Pulmonary artery endothelial cell (primary cell): ENCODE measurements around the gene ZNF438. TPM values are rescaled to one million over a fixed set of nuclear protein-coding genes. Genes with fewer than 3 reads are reported as not detected.
"Not testable (repeated sequence)": the region's sequence is repeated elsewhere in the genome, so short reads cannot be mapped to it uniquely, and the experiment has no call there.

Experiments used
- DNase-seq: peaks from one replicate; pipeline ENCODE4 v3.0.0-alpha.2; 2011; ENCODE audit warnings: low read depth, low spot score
- total RNA-seq: library from RNA; depleted of rRNA; stranded (reverse); fragments of >200 nt; gene quantifications from 2 replicates; pipeline ENCODE4 v1.2.3, GENCODE V29; 2014

The ZNF438 gene
- total RNA-seq, 1 donor from 2014 or later, result 4.8 TPM

DNA sequence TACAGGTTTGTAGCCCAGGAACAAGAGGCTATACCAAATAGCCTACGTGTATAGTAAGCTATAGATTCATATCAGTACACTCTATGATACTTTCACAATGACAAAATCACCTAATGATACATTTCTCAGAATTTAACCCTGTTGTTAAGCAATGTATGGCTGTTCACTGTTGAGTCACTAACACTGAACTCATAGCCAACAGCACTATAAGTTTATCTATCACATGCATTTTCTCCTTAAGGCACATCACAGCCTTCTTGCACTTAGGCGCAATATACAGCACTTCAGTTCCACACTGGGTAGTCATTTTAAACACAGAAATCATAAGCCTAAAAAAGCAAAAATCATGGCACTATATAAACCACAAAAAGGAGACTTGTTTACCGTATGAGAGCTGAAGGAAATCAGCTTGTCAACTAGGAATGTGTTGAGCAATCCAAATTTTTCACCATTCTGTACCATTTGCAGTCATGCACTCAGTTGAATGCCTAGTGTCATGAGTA lies 45.6 kb downstream of the ZNF438 start:
- DNase-seq, result no peak

DNA sequence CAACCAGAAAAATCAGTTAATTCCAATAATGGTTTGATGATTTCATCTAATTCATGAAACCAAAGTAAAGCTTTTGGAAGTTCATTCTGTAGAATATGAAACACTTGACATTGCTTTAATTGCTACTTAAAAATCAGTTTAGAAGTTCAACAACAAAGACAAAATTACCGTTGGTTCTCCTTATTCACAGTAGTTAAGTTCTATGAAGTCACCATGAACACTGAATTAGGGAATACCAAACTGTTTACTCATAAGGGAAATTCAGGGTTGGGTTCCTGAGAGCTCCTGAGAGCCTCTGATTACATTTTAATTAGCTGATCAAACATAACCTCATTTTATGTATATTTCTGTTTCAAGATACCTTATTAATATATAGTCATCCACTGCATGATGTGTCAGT lies 46.2 kb downstream of the ZNF438 start:
- no peak for DNase-seq

DNA sequence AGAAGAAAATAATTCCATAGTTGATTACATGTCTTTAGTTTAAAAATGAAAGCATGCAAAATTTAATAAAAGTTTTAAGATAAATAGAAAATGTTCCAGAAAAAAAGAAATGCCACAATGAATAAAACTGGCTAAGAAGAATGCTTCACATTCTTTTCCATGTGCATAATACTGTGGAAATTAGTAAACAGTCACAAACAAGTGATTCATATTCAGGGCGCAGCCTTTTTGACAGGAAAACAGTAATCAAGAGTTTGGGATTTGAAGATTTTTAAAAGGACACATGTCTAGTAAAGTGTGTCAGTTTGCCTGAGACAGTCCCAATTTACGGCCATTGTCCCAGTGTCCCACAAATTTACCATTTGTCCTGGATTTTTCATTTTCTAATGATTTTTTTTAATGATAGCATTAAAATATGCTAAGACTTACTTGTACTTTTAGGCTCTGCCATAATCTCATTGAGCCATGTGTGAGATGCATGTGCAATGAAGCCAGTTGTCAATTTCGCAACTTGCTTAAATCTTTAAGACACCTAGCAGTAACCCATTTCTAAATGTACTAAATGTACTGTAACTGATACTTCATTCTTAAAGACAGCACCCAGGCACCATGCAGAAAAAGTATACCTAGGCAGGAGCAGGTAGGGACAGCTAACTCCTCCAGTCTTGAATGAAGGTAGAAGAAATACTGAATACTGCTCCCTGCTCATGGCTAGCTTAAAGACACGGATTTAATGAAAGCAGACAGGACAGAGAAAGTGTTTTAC lies 46.9 kb downstream of the ZNF438 start:
- no peak for DNase-seq

DNA sequence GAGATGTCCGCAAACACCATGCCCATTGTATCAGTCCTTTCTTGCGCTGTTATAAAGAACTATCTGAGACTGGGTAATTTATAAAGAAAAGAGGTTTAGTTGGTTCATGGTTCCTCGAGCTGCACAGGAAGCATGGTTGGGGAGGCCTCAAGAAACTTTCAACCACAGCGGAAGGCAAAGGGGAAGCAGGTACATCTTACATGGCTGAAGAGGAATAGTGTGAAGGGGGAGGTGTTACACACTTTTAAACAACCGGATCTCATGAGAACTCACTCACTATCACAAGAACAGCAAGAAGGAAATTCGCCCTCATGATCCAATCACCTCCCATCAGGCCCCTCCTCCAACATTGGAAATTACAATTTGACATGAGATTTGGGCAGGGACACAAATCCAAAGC lies 48.5 kb downstream of the ZNF438 start:
- DNase-seq, result not testable (repeated sequence)

DNA sequence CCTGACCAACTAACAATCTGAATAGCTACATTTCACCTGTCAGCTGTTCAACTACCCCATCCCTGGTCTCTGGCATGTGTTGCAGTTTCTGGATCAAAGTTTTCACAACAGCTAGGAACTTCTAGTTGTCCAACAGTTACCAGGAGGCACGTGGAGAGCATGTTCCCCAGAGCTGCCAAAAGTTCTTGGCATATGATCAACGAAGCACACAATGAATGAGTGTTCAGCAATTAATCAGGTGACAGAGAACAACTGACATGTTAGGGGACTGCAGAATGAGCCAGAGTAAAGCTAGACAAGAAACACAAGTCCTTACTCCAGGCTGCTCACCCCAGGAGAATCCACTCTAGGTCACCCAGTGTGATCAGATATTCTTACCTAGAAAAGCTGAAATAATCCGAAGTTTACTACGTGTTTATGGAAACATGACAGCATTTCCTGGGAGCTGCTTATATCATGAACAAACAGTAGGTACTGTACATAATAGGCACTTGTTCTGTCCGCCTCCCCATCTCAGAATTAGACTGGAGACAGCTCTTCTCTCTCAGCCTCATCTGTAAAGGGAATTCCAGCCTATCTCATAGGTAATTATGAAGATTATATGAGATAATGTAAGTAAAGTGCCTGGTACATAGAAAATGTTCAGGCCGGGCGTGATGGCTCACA lies 50.6 kb downstream of the ZNF438 start:
- peak; percentile 82 for DNase-seq

DNA sequence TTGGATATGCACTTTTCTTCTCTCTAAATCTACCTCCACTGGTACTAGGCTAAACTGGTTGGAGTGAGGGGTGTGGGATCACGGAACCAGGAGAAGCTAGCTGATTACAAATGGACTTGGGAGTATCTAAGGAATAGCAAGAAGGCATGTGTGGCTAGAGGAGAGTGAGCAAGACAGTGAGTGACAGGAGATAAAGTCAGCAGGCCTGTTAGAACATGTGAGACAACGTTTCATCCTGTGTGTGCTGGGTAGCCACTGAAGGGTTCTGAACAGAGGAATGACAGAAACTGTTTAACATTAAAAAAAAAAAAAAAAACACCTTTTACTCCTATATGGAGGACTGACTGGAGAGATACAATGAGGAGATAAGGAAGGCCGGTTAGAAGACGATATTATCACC lies 51.7 kb downstream of the ZNF438 start:
- DNase-seq, result no peak

DNA sequence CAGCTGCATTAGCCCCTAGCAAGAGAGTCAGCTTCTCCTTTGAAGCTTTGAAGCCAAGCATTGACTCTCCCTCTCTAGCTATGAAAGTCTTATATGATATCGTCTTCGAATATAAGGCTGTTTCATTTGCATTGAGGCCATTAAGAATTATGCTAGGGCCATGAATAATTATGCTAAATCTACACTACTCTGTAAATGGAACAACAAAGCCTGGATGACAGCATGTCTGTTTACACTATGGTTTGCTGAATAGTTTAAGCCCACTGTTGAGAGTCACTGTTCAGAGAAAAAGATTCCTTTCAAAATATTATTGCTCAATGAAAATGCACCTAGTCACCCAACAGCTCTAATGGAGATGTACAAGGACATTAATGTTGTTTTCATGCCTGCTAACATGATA lies 52.8 kb downstream of the ZNF438 start:
- DNase-seq, result no peak

DNA sequence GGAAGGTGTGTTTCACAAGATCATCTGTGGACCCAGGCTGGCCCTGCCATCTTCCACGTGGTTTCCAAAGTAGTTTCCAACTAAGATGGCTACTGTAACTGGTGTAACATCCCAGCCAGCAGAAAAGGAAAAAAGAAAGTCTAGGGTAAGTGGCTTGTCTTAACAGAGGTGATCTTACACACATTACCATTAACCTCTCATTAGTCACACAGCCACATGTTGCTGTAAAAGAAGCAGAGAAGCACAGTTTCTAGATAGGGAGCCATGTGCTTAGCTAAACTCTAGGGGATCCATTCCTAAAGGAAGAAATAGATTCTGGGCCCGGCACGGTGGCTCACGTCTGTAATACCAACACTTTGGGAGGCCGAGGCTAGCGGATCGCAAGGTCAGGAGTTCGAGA lies 54.3 kb downstream of the ZNF438 start:
- no peak for DNase-seq

DNA sequence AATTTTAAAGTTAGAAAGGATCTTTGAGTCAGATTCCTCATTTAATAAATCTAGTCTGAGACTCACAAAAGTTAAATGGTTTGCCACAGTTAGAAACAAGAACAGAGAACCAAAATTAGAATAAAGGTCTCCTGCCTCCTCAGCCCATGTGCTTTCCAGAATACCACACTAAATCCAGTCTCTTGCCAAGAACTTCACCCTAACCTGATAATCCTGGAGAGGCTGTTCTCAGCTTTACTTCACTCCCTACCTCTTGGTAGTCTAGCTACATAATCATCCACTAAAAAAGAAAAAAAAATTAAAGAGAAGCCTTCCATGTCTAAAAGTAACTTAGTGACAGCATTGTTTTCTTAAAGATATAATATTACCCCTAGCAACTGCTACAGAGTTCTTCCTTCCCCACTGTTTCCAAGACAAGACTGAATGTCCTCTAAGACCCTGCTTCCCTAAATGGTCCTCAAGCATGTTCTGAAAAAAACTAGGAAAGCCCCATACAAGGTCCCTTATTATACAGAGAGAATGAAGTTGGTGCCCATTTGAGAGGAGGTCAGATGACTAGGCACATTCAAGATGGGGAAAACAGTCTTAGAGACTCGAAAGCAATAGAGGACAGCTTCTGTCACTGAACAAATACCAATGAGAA lies 56.8 kb downstream of the ZNF438 start:
- DNase-seq, result no peak

DNA sequence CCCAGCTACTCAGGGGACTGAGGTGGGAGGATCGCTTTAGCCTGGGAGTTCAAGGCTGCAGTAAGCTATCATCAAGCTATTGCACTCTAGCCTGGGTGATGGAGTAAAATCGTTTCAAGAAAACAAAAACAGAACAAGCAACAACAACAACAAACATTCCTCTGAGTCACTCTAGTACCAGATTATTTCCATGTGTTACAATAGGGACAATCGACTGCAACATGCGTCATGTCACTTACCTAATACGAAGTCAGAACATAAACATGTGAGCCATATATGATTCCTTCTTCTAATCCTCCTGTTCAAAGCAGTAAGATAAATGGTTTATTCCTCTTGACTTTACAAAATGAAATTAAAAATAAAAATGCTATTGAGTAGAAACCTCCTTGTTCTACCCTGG lies 57.3 kb downstream of the ZNF438 start:
- no peak for DNase-seq

DNA sequence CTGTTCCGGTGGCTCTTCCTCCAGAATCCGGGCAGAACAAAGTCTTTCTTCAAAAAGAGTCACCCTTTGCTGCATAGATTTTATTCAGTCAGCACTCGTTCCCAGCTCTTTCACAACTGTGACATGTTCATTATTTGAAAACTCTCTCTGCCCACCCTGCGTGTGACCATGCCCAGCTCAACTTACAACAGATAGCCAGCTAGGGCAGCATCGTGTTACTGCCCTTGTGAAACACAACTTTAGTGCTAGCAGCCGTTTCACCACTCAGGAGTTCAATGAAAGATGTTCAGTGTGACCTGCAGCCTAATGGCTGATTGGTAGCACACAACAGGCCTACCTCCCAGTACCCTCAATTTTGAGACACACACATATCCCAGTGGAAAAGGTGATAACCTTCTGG lies 57.9 kb downstream of the ZNF438 start:
- no peak for DNase-seq

DNA sequence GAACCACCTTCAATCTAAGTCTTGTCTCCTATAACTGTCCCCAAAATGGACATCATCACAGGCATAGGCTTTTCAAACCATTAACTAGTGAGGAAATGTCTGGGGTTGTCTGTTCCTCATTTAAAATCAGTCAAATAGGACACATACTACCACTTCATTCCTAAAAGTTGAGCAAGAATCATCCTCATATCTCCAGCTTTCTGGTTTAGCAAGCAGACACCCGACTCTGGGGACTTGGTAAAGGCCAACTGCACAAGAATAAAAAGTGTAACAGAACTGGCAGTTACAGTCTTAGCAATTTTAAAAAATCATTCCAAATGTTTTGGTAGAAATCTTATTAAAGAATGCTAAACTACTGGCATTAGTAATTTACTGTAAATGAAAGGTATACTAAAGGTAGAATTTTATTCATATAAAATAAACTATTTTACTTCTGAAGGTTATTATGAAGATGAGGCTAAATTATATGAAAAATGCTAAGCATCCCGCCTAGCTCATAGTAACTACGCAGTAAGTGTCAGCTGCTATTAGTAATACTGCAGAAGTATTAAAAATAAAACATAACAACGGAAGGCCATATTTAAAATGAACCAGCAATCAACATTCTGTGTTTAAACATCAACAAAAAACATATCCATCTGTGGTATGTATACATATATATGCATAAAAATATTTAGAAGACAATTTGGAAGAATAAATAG lies 60.8 kb downstream of the ZNF438 start:
- DNase-seq, result no peak

DNA sequence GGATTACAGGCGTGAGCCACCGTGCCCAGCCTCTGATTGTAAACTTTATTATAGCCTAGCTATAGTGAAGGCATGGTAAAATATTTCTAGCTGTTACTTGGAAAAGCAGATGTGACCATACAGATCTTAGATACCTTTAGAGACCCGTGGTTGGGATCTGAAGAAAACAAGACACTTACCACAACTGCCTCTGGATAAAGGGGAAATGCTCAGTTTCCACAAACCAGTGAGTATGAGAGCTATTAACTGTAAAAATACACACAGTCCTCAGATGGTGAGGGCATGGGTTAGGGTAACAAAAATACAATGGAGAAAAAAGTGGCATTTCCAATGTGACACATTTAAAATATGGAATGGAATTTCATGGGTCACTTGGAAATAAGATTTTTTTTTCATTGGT lies 63.0 kb downstream of the ZNF438 start:
- DNase-seq, result no peak

DNA sequence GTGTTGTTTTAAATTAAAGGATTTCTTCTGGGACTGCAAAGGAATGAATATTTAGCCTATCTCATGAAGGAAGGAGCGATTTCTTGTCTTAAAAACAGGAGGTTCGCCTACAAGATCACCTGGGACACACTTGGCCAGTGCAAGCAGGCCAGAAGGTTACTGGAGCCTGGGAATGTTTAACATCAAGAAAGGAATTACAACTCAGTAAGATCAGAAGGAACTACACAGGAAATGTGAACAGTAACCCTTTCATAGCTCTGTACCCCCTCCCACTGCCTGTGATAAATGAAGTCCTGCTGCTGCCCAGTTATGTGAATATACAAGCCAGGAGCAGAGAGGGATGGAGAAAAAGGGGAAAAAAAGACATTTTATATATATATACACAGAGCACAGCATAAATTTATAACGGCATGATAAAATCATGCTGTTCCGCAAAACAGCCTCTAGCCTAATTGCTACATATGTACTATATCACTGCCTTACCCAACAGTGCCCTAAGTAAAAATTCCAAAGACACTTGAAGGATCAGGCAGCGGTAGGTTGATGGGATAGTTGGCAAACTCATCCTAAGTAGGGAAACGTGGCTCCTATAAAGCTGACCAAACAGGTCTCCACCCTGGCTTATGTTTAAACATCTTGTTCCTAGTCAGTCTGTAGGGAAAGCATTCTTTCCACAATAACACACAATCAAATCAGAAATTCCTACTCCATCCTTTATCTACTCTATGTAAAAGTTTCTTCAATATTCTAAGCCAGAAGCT lies 63.8 kb downstream of the ZNF438 start:
- DNase-seq, result no peak

DNA sequence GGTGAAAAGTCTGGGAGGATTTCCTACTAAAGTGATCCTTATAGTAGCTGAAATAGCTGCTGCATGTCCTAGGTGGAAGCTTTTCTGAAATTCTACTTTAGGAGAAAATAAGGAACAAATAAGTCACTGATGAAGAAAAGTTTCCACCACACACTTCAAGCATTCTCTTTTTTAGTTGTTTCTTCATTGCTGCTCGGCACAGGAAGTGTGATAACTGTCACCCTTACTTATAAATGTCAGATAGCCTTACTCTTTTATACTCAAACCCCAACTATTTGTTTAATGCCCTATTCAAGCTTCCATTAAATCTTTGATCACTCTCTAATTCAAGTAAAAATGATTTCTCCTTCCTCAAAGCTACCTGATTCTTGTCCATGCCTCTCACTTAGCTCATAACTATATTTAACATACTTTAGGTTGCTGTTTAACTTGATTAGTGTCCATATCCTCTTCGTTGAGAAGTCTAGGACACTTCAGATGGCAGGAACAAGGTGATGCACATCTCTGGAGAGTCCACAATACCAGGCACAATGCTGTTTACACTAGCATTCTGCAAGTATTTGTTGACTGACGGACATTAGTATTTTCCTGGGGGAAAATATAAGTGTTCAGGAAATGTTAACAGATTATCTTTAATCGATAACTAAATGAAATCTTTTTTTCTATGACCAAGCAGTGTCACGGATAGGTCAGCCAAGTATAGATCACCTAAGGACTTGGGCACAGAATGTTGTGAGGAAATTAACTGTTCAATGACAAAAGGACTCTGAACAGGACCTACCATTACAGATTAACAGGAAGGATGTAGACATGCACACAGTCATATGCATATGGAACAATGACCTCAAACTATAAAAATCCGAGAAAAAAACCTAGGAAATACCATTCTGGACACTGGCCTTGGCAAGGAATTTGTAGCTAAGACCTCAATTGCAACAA lies 67.4 kb downstream of the ZNF438 start:
- no peak for DNase-seq

DNA sequence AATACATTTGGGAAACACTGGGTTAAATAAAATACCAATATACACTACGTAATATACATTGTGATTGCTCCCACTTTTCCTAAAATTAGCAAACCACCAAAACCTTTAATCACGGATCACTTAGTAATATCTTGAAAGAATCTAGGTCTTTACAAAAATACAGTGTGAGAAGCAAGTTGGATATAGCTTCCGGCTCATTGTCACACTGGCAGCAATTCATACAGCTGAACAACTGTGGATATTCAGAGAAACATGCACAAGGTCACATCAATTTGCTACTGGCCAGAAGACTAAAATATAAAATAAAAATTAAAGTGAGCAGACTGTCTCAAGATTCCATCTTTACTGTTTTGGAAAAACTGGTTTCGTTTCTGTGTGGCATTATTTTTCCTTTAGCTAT lies 69.1 kb downstream of the ZNF438 start:
- no peak for DNase-seq

DNA sequence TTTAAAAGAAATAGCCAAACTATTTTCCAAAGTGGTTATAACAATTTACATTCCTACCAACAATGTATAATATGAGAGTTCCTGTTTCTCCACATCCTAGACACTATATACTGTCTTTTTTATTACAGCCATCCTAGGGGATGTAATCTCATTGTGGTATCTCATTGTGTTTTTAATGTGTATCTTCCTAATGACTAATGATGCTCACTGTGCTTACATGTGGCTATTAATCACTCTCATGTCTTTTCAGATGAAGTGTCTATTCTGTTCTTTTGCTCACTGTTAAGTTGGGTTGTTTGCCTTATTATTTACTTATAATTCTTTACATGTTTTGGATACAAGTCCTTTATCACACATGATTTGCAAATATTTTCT lies 71.8 kb downstream of the ZNF438 start:
- DNase-seq, result no peak

DNA sequence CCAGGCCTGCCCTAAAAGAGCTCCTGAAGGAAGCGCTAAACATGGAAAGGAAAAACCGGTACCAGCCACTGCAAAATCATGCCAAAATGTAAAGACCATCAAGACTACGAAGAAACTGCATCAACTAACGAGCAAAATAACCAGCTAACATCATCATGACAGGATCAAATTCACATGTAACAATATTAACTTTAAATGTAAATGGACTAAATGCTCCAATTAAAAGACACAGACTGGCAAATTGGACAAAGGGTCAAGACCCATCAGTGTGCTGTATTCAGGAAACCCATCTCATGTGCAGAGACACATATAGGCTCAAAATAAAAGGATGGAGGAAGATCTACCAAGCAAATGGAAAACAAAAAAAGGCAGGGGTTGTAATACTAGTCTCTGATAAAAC lies 82.4 kb downstream of the ZNF438 start:
- not testable (repeated sequence) for DNase-seq

DNA sequence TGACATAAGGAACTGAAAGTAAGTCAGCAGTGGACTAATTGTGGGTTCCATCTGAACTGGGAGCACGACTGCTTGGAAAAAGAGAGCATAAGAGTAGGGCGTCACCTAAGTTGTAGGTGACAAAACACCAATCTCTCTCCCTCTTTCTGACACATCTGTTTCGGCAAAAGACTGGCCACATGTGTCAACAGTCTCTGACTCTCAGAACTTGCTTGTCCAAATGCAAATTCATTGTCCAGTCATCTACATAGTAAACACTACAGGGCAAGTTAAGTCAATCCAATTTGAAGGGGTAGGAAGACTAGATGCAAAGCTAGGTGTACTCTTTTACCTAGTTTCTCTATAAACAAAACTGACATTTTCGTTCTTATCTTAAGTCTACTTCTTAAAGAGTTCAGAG lies 87.7 kb downstream of the ZNF438 start:
- DNase-seq, result no peak

DNA sequence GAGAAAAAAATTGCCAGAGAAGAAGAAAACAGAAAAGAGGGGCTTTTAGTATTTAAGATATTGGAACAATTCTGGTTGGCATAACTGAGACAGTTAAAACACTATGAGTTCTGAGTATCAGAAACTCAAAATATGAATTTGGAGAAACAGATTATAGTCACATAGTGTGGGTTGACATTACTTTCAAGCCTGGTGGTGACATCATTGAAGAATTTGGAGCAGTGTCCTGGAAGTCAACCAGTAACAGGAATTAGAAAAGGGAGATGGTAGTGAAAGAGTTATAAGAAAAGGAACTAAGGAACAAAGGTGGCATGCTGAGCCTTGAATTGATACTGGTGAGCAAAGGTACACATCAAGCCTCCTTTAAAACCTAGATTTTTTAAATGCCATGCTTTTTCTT lies 88.2 kb downstream of the ZNF438 start:
- no peak for DNase-seq
